ENCODE measurements around the gene SCARF2.
A peak's percentile ranks its signal among the peaks of the same experiment; 100 is the strongest.
"Not testable (repeated sequence)": the region's sequence is repeated elsewhere in the genome, so short reads cannot be mapped to it uniquely, and the experiment has no call there.

The SCARF2 gene

GRCh38 chr22:20437613-20438426, at the start of gene SCARF2:
Gene SCARF2, minus strand, starts transcription at chr22:20437825. Its CDS starts 71 bp downstream, at chr22:20437754.
- DNase-seq = no peak

GRCh38 chr22:20486229-20486628, 48.6 kb upstream of the SCARF2 start:
- no peak for DNase-seq

- DNase-seq = no peak
Measured at GRCh38 chr22:20484948-20485683, 47.5 kb upstream of the SCARF2 start.

GRCh38 chr22:20483771-20484170, 46.1 kb upstream of the SCARF2 start:
- DNase-seq = no peak

- DNase-seq = not testable (repeated sequence)
Measured at GRCh38 chr22:20483143-20483506, 45.5 kb upstream of the SCARF2 start.

GRCh38 chr22:20479612-20480196, 42.1 kb upstream of the SCARF2 start:
- no peak for DNase-seq

GRCh38 chr22:20478059-20478458, 40.4 kb upstream of the SCARF2 start:
- not testable (repeated sequence) for DNase-seq

GRCh38 chr22:20475569-20475968, 37.9 kb upstream of the SCARF2 start:
- not testable (repeated sequence) for DNase-seq

GRCh38 chr22:20475115-20475436, 37.5 kb upstream of the SCARF2 start:
- DNase-seq = no peak

GRCh38 chr22:20472629-20473442, 35.2 kb upstream of the SCARF2 start:
- no peak for DNase-seq

GRCh38 chr22:20471126-20471833, 33.7 kb upstream of the SCARF2 start:
- DNase-seq = no peak

GRCh38 chr22:20470525-20470924, 32.9 kb upstream of the SCARF2 start:
- not testable (repeated sequence) for DNase-seq

- no peak for DNase-seq
Measured at GRCh38 chr22:20469110-20469868, 31.7 kb upstream of the SCARF2 start.

GRCh38 chr22:20466659-20467379, 29.2 kb upstream of the SCARF2 start:
- DNase-seq = no peak

- no peak for DNase-seq
Measured at GRCh38 chr22:20465759-20466077, 28.1 kb upstream of the SCARF2 start.

- DNase-seq = no peak
Measured at GRCh38 chr22:20464912-20465758, 27.5 kb upstream of the SCARF2 start.

GRCh38 chr22:20464096-20464614, 26.5 kb upstream of the SCARF2 start:
- no peak for DNase-seq

GRCh38 chr22:20463324-20464095, 25.9 kb upstream of the SCARF2 start:
- peak; percentile 64 for DNase-seq

- DNase-seq = no peak
Measured at GRCh38 chr22:20459862-20460261, 22.2 kb upstream of the SCARF2 start.
